Stimulated activated CD8-positive, alpha-beta memory T cell treated with anti-CD3 and anti-CD28 coated beads, Interleukin-7, amount 100 ng/mL, for 24 hours (primary cell): ENCODE results near the gene DUSP10.

Experiments used
- DNase-seq: peaks from one replicate; pipeline ENCODE4 v3.0.0-alpha.2; 2020; ENCODE audit warnings: low read depth

DUSP10 gene

DNA sequence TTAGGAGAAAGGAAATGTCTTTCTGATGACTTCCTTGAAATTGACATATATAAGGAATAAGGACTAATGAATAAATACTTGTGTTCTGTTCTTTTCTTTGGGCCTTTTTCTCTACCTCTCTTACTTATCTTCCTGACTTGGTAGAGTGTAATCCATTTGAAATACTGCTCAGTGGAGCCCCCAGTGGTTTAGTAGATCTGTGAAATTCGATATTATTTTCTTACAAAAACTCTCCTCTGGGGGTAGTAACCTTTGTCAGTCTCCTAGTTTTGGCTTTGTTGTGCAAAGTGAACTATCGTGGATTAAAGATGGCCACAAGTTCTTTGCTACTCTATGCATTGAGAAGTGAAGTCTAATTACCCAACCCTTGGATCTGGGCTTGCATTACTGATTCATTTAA is 48.8 kb downstream of the DUSP10 start:
- no peak for DNase-seq

DNA sequence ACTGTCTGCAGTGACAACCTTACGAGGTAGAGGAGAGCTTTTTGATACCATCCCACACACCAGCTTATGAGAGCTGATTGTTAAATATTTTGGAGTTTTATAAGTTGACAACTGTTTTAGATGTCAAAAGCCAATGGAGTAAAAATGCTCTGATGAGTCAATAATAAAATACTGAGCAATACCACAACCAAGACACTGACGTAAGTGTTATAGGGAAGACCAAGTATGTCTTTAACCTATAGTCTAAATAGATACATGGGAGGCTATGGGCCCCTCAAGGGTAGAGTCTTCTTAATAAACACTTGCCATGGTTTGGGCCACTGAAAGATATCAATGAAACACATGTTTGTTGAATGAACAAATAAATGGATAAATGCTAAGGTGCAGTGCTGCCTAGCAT is 49.2 kb downstream of the DUSP10 start:
- no peak for DNase-seq

- no peak for DNase-seq
Measured at GRCh38 chr1:221691261-221691660, 50.6 kb downstream of the DUSP10 start.

DNA sequence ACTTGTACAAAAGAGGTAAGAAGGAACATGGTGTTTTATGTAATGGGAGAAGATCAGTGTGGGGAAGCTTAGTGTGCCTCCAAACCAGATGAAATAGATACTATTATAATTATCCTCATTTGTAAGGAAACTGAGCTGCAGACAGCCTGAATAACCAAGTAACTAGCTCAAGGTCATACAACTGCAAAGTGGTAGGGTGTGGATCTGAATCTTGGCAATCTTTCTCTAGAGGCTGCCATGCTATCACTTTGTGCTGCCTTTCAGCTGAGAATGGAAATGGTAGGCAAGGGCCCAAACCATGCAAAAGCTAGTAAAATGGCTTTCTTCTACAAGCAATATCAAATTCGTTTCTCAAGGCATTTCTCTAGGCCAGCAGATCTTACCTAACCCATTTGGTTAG is 51.0 kb downstream of the DUSP10 start:
- DNase-seq = no peak

GRCh38 chr1:221689138-221689537 is 52.8 kb downstream of the DUSP10 start:
- no peak for DNase-seq

GRCh38 chr1:221688488-221688843 is 53.4 kb downstream of the DUSP10 start:
- no peak for DNase-seq

DNA sequence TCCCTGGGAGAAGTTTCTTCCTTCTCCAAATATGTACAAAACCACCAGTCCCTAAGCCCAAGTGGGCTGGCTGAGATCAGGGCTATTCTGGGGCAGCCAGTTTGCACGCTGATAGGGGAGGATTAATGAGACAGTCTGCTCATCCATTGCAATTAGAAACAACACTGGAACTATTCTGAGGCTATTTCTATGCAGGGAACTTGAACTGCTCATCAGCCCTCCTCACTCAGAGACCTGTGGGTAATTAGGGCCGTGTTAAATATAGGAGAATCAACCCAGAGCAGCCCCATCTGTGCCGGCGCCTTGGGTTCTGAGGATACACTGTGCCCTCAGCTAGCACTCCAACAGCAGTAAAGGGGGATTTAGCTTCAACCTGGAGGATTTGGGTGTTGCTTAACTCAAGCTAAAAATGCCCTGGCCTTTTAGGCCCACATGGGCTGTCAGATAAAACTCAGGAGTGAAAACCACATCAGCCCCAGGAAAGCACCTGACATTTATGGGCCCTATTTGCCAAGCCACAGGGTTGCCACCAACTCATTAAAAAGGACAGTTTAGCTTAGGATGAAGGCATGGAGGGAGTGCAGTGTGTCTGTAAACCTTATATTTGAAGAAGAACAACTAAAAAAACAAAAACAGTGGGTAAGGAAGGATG is 53.9 kb downstream of the DUSP10 start:
- DNase-seq = no peak

DNA sequence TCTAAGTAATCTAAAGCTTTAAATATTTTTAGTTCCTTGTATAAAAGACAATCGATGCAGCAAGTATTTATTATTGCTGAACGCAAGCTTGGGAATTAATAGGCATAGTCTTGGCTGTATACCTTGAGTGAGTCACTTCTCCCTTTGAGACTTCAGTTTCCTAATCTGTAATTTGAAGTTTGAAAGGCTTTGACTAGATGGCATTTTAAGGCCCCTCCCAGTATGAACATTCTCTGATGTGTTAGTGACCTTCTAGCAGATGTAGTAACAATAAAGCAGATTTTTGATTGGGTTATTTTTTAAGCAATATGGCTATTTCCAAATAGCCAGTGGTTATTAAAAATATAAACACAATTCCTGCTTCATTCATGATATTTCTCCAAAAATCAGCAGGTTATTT is 58.2 kb downstream of the DUSP10 start:
- DNase-seq = no peak

DNA sequence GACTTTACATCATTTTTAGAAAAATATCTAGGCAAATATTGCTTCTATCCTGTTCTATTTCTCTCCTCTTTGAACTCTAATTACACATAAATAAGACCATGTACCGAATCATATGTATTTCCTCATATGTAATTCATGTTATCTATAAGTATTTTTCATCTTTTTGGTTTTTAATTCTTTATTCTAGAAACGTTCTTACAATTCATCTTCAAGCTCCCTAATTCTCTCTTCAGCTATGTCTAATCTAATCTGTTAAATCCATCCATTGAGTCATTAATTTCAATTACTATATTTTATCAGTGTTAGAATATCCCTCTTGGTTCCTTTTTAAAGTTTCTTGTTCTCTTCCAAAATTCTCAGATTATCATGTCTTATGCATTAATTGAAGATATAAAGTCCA is 61.8 kb downstream of the DUSP10 start:
- no peak for DNase-seq

DNA sequence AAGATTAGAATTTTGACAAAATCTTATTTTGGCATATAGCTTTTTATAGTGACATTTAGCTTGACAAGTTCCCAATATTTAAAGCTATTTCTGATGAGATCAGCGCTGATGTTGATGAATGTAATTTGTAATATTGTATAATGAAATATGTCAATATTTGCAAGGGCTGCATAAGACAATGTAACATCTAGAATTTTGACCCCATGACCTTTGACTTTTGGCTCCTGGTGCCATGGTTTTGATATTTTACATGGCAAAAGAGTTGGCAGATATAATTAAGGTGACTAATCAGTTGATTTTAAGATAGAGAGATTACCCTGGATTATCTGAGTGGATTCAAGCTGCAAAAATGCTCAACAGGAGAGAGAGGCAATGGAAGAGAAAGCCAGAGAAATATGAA is 63.9 kb downstream of the DUSP10 start:
- no peak for DNase-seq

GRCh38 chr1:221675880-221676800 is 65.7 kb downstream of the DUSP10 start:
- DNase-seq = no peak

DNA sequence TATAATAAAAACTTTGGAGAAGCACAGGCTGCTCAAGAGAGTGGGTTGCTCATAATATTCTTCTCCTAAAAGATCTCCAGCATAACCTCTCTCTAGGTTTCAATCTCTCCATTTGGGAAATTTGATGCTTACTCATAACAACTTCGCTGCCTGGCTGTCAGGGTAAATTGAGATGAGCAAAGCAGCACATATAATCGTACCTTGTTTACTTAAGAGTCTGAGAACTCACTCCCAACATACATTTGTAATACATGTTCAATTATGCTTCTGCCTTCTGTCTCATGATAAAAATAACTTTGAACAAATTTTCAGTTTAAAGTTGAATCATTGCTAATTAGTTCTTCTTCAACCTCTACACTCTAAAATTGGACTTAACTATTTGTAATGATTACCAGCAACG is 68.9 kb downstream of the DUSP10 start:
- DNase-seq = no peak

DNA sequence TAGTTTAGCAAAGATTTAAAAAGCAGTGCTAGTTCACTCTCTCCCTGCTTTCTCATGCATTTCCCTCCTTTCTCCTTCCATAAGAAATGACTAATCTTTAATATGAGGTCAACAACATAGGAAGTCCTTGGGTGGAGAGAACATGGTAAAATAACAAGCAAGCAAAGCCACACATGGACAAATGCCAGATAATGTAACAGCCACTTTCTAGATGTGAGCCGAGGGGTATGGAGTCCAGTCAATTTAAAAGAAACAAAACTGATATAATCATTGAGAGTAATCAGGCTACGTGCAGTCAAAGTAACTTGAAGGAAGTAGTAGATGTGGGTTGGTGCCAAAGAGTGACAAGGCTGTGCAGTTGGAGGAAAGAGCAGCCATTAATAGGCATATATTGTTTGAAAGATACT is 69.6 kb downstream of the DUSP10 start:
- DNase-seq = no peak

DNA sequence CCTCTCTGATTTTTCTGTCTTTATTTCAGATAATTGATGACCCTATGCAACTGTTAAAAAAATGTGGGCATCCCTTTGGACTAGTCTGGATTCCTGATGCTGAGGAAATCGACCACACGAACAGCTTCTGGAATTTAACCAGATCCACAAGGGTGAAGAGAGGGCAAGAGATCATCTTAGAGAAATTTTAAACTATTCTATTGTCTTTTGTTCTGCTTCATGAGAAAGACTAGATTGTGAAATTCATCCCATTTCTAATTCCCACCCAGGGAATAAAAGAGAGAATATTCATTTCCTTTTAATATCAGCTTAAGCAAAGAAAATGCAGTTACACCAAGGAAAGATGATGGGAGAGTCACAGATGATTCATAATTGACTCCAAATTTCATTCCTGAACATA is 71.8 kb downstream of the DUSP10 start:
- no peak for DNase-seq

GRCh38 chr1:221669441-221669840 is 72.4 kb downstream of the DUSP10 start:
- DNase-seq = no peak

- no peak for DNase-seq
Measured at GRCh38 chr1:221667504-221667903, 74.4 kb downstream of the DUSP10 start.

- no peak for DNase-seq
Measured at GRCh38 chr1:221664253-221664652, 77.6 kb downstream of the DUSP10 start.

GRCh38 chr1:221663321-221663720 is 78.6 kb downstream of the DUSP10 start:
- DNase-seq = no peak

- DNase-seq = no peak
Measured at GRCh38 chr1:221655766-221656305, 86.1 kb downstream of the DUSP10 start.
